ENCODE measurements around the gene APP. TPM values are rescaled to one million over a fixed set of nuclear protein-coding genes. Genes with fewer than 3 reads are reported as not detected.

APP gene
- total and polyA plus RNA-seq, 10 of the 15 experiments (the other 5 are each of a cell fraction or from before 2014, with no cell fraction given): 8.8 to 94.9 (median 51.0) TPM

DNA sequence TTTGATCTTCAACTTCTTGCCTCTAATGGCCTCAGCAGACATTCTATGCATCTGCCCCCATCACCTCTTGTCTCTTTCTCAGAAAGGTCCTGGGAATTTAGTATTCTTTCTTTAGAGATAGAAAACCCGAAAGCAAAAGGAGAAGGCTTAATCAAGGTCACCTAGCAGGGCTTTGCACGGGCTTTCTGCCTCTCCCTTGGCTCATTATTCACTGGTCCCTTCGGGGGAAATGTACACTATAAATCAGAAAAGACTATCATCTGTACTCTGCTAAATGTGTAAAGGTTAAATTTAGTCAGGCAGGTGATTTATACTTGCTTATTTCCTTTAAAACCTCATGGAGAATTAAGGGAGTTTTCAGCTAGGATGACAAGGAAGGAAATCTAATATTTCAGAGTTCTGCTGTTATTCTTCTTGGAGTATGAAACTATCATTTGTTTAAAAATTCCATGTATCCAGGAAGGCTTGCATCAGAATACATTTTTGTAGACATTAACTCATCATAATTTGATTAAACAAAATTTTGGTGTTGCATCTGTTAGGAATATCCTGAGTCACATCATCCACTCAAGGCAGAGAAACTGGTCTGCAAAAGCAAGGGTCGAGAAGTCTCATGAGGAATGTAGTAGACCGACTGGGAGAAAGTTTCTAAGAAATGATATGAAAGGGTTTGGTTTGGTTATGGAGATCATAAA is 311.2 kb downstream of the APP start (continued):
- TF ChIP-seq, protein P1, sequence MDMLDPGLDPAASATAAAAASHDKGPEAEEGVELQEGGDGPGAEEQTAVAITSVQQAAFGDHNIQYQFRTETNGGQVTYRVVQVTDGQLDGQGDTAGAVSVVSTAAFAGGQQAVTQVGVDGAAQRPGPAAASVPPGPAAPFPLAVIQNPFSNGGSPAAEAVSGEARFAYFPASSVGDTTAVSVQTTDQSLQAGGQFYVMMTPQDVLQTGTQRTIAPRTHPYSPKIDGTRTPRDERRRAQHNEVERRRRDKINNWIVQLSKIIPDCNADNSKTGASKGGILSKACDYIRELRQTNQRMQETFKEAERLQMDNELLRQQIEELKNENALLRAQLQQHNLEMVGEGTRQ (IDR thresholded peaks at IDR 0.05; ENCODE audit: borderline replicate concordance, low read depth, low read length): no peak
- TF ChIP-seq CBFB (IDR thresholded peaks at IDR 0.05; ENCODE audit: low read depth) (no peak), TCF12 (IDR thresholded peaks at IDR 0.05; ENCODE audit: low read depth, low read length) (no peak), ZNF274 (IDR thresholded peaks at IDR 0.05; ENCODE audit: insufficient read depth, insufficient read length) (no peak)
- TF ChIP-seq, protein P2, sequence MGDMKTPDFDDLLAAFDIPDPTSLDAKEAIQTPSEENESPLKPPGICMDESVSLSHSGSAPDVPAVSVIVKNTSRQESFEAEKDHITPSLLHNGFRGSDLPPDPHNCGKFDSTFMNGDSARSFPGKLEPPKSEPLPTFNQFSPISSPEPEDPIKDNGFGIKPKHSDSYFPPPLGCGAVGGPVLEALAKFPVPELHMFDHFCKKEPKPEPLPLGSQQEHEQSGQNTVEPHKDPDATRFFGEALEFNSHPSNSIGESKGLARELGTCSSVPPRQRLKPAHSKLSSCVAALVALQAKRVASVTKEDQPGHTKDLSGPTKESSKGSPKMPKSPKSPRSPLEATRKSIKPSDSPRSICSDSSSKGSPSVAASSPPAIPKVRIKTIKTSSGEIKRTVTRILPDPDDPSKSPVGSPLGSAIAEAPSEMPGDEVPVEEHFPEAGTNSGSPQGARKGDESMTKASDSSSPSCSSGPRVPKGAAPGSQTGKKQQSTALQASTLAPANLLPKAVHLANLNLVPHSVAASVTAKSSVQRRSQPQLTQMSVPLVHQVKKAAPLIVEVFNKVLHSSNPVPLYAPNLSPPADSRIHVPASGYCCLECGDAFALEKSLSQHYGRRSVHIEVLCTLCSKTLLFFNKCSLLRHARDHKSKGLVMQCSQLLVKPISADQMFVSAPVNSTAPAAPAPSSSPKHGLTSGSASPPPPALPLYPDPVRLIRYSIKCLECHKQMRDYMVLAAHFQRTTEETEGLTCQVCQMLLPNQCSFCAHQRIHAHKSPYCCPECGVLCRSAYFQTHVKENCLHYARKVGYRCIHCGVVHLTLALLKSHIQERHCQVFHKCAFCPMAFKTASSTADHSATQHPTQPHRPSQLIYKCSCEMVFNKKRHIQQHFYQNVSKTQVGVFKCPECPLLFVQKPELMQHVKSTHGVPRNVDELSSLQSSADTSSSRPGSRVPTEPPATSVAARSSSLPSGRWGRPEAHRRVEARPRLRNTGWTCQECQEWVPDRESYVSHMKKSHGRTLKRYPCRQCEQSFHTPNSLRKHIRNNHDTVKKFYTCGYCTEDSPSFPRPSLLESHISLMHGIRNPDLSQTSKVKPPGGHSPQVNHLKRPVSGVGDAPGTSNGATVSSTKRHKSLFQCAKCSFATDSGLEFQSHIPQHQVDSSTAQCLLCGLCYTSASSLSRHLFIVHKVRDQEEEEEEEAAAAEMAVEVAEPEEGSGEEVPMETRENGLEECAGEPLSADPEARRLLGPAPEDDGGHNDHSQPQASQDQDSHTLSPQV (IDR thresholded peaks at IDR 0.05): no peak

DNA sequence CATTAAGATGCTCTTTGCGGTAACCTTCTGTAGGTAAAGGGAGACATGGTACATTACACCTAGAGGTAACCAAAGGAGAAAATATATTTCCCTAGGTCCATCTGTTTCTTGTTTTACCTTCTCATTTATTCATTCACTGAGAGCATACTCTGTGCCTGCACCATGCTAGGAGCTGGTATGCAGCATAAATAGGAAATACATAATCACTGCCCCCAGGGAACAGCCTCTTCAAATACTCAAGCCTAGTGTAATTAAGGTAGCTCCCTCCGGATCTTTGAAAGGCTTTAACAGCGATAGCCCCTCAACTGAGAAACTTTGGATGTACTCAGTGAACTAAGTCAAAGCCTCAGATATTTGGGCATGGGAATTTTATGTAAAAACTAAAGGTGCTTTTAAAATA is 312.2 kb downstream of the APP start:
- POLR2A ChIA-PET: no interaction called here
- H3K36me3 ChIP-seq (ENCODE audit: control insufficient read depth in 2 of 2, insufficient read depth in 2 of 2, low read length in 1 of 2): no peaks in the 10 kb centered on the region
- no peak for ATAC-seq
- H3K9ac ChIP-seq (ENCODE audit: control insufficient read depth, insufficient read depth, low read length): no peak overlapping the region
- CTCF ChIA-PET: interaction anchor here (1.1 kb wide), 1 partner anchor 23 kb away, joined by 3 read pairs; no protein-coding TSS in a partner anchor
- 65% methylated on average over 3 of the region's 3 CpGs for WGBS (ENCODE audit: insufficient coverage, insufficient replicate concordance, low lambda C conversion rate, missing lambda C conversion rate)
- no peak overlapping the region for H2AFZ ChIP-seq (ENCODE audit: control insufficient read depth, low read depth, low read length)
- SMC1A ChIA-PET (ENCODE audit: uncharacterized antibody, unreplicated experiment): no interaction called here
- no peaks in the 10 kb centered on the region for H3K4me1 ChIP-seq (ENCODE audit: control insufficient read depth, insufficient read depth, low read length)
- no peak for FAIRE-seq
- no peak overlapping the region for H3K4me2 ChIP-seq (ENCODE audit: control insufficient read depth, insufficient read depth)
- no peaks in the 10 kb centered on the region for H3K27me3 ChIP-seq (replicated peaks in 1 of 2; ENCODE audit: control insufficient read depth in 2 of 2, insufficient read depth in 2 of 2, low read length in 1 of 2)
- H3K4me3 ChIP-seq: no peak overlapping the region
- BruUV-seq (replicated peaks): no TSS peak
- intact Hi-C loops (cut with micrococcal nuclease; ENCODE audit: unreplicated experiment) (no loop called here), in situ Hi-C loops (cut with MboI) (no loop called here)
- H3K79me2 ChIP-seq (ENCODE audit: control insufficient read depth, insufficient read depth, low read length): no peaks in the 10 kb centered on the region
- no peaks in the 10 kb centered on the region for H4K20me1 ChIP-seq (ENCODE audit: control insufficient read depth, insufficient read depth)
- H3K27ac ChIP-seq (ENCODE audit: control insufficient read depth, insufficient read depth): no peak overlapping the region
- TF ChIP-seq NFXL1 (IDR thresholded peaks at IDR 0.05; ENCODE audit: borderline replicate concordance) (no peak), PAX5 (IDR thresholded peaks at IDR 0.05; ENCODE audit: borderline replicate concordance, low read depth, low read length) (no peak), ZBED1 (IDR thresholded peaks at IDR 0.05; ENCODE audit: borderline replicate concordance) (no peak), EZH2 (IDR thresholded peaks at IDR 0.05; ENCODE audit: borderline replicate concordance, control insufficient read depth, low read depth, low read length) (no peak), ESRRA (IDR thresholded peaks at IDR 0.05; ENCODE audit: low read length) (no peak), ZNF24 (IDR thresholded peaks at IDR 0.05) (no peak)
- TF ChIP-seq, protein P3, sequence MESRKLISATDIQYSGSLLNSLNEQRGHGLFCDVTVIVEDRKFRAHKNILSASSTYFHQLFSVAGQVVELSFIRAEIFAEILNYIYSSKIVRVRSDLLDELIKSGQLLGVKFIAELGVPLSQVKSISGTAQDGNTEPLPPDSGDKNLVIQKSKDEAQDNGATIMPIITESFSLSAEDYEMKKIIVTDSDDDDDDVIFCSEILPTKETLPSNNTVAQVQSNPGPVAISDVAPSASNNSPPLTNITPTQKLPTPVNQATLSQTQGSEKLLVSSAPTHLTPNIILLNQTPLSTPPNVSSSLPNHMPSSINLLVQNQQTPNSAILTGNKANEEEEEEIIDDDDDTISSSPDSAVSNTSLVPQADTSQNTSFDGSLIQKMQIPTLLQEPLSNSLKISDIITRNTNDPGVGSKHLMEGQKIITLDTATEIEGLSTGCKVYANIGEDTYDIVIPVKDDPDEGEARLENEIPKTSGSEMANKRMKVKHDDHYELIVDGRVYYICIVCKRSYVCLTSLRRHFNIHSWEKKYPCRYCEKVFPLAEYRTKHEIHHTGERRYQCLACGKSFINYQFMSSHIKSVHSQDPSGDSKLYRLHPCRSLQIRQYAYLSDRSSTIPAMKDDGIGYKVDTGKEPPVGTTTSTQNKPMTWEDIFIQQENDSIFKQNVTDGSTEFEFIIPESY (IDR thresholded peaks at IDR 0.05): no peak
- DNase-seq (ENCODE audit: low read depth, low spot score): no peak
- RAD21 ChIA-PET (ENCODE audit: unreplicated experiment): no interaction called here
- H3K9me3 ChIP-seq (replicated peaks; ENCODE audit: control insufficient read depth, insufficient read depth, low read length): no peaks in the 10 kb centered on the region

Data from GM12878 (cell line).